Coronary artery (tissue), 2 donors: Measurements from ENCODE around the gene SYT11.
A peak's percentile ranks its signal among the peaks of the same experiment; 100 is the strongest.

ENCODE experiments used
- DNase-seq: peaks from one replicate; pipeline ENCODE4 v3.0.0-alpha.2; 2017; ENCODE audit warnings: low spot score
- H3K27ac ChIP-seq, 2 donors: fragments of 200-600 bp; sonication (generic); one replicate each; pipeline ENCODE4 v1.5.1; 2016 to 2019
- H3K4me3 ChIP-seq: fragments of 200-600 bp; sonication (generic); 2 replicates; pipeline ENCODE4 v1.5.1; 2016; ENCODE audit warnings: mild to moderate bottlenecking, moderate library complexity
- TF ChIP-seq, protein P1 (sequence below): fragments of 200-600 bp; sonication (generic); IDR thresholded peaks from one replicate; pipeline ENCODE4 v1.5.1; 2019; ENCODE audit warnings: antibody characterized with exemption

Gene SYT11, protein sequence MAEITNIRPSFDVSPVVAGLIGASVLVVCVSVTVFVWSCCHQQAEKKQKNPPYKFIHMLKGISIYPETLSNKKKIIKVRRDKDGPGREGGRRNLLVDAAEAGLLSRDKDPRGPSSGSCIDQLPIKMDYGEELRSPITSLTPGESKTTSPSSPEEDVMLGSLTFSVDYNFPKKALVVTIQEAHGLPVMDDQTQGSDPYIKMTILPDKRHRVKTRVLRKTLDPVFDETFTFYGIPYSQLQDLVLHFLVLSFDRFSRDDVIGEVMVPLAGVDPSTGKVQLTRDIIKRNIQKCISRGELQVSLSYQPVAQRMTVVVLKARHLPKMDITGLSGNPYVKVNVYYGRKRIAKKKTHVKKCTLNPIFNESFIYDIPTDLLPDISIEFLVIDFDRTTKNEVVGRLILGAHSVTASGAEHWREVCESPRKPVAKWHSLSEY

DNA sequence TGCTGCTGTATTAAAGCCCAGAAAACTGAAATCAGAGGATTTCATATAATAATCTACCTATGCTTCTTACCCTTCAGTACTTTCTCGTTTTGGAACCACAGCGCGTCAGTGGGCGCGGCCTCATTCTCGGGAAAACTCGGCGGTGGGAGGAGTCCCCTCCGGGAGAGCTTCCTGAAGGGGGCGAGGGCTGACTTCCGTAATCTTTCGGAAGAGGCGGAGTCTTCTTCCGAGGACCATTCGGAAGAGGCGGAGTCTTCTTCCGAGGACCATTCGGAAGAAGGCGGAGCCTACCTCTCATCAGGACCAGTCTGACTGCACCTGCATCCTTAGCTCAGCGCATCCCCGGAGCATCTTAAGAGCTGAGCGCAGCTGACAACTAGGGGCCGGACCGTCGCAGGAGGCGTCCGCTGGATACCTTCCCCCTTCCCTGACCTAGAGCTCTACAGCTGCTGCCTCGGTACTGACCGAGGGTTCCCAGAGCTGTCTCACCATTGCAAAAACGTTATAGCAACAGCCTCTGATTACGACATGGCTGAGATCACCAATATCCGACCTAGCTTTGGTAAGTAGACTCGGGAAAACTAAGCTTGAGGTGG lies at the start of gene SYT11:
TSS of gene SYT11 (plus strand) at position 334 of the 596 bp plus-strand sequence. CDS start at position 529, 195 bp downstream.
- peak; percentile 97 for DNase-seq
- peak within 1 kb of the TSS; percentile 94 to 96 for H3K27ac ChIP-seq
- TF ChIP-seq, protein P1, sequence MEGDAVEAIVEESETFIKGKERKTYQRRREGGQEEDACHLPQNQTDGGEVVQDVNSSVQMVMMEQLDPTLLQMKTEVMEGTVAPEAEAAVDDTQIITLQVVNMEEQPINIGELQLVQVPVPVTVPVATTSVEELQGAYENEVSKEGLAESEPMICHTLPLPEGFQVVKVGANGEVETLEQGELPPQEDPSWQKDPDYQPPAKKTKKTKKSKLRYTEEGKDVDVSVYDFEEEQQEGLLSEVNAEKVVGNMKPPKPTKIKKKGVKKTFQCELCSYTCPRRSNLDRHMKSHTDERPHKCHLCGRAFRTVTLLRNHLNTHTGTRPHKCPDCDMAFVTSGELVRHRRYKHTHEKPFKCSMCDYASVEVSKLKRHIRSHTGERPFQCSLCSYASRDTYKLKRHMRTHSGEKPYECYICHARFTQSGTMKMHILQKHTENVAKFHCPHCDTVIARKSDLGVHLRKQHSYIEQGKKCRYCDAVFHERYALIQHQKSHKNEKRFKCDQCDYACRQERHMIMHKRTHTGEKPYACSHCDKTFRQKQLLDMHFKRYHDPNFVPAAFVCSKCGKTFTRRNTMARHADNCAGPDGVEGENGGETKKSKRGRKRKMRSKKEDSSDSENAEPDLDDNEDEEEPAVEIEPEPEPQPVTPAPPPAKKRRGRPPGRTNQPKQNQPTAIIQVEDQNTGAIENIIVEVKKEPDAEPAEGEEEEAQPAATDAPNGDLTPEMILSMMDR, result no peak
- peak within 1 kb of the TSS; percentile 69 for H3K4me3 ChIP-seq

DNA sequence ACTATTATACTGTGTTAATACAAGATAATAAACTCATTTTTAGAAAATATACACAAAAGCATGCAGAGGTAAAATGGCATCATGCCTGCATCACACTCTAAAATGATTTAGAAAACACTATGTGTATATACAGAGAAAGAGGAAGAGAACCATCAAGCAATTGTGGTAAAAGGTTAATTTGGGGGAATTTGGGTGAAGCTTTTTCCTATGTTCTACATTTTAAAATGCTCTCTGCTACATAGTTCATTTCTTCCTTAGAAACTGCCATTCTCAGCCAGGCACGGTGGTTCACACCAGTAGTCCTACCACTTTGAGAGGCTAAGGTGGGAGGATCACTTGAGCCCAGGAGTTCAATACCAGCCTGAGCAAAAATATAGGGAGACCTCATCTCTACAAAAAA lies 46.5 kb upstream of the SYT11 start:
- no peak overlapping the region for H3K27ac ChIP-seq
- TF ChIP-seq, protein P1, result no peak
- no peak for DNase-seq
- no peak overlapping the region for H3K4me3 ChIP-seq

DNA sequence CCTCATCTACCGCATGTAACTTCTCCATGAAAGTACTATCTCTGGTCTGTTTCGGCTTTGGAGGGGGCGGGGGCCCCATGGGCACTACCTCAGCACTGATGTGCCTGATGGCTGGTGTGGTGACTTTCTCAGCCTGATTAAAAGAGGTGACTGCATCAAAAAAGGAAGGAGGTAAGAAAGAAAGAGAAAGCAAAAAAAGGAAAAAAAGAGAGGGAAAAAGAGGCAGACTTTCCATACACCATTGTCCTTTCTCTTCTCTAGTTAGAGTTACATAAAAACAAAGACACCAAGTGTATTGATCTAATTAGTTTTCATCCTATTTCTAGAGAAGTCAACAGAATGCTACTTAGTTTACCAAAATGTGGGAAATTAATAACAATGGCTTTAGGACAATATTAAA lies 45.7 kb upstream of the SYT11 start:
- TF ChIP-seq, protein P1, result no peak
- no peak overlapping the region for H3K4me3 ChIP-seq
- H3K27ac ChIP-seq, result no peak overlapping the region
- DNase-seq, result no peak

DNA sequence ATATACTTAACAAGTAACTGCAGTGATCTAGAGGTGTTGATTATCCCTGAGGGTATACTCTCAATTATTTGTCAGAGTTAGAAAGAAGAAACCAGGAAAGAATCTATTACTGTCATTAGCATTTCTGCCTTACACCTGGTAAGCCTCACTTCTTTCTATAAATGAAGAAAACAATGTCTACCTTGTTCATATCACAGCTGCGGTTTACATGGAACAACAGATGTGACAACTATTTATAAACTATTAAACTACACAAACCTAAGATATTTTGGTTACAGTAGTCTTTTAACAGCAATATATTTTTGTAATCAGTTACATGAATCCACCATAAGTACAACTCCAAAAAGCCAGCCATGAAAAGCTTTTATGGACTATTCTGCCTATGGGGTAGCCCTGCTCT lies 43.0 kb upstream of the SYT11 start:
- Histone ChIP-seq H3K4me3 (no peak overlapping the region), H3K27ac (no peak overlapping the region)
- DNase-seq, result no peak
- TF ChIP-seq, protein P1, result no peak

DNA sequence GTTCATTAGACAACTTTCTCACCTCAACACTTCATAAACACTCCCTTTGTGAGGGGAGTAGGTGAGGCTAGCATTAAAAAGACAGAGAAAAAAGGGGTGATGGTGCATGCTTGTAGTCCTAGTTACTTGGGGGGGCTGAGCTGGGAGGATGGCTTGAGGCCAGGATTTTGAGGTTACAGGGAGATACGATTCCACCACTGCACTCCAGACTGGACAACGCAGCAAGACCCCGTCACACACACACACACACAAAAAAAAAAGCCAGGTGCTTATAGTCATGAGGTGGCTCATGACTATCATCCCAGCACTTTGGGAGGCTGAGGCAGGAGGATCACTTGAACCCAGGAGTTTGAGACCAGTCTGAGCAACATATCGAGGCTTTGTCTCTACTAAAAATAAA lies 31.9 kb upstream of the SYT11 start:
- no peak for DNase-seq
- TF ChIP-seq, protein P1, result no peak
- Histone ChIP-seq H3K27ac (no peak overlapping the region), H3K4me3 (no peak overlapping the region)

DNA sequence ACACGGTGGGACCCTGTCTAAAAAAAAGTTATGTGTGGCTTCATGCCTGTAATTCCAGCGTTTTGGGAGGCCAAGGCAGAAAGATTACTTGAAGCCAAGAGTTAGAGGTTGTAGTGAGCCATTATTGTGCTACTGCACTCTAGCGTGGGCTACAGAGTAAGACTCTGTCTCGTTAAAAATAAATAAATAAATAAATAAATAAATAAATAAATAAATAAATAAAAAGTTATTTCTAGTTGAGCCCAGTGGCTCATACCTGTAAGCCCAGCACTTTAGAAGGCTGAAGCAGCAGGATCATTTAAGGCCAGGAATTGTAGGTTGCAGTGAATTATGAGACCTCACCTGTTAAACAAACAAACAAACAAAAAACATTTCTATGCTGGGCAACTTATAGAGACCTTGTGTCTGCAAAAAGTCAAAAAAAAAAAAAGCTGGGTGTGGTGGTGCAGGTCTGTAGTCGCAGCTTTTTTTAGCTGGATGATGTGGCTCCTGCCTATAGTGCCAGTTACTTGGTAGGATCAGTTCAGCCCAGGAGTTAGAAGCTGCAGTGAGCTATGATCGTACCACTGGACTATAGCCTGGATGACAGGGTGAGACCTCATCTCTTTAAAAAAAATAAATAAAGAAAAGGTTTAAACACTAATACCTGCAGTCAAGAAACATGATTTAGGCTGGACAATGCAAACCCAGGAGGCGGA lies 27.9 kb upstream of the SYT11 start:
- TF ChIP-seq, protein P1, result no peak
- Histone ChIP-seq H3K4me3 (no peak overlapping the region), H3K27ac (no peak overlapping the region)
- DNase-seq, result no peak
